GM19099 (cell line): ENCODE results near the gene PTPN3.

Experiments
- POLR2A ChIP-seq: IDR thresholded peaks from 3 replicates; pipeline ENCODE4 v1.6.1; 2011; ENCODE audit warnings: low read depth; ENCODE audit not compliant: insufficient read length; ENCODE audit errors: extremely low read depth

The PTPN3 gene

DNA sequence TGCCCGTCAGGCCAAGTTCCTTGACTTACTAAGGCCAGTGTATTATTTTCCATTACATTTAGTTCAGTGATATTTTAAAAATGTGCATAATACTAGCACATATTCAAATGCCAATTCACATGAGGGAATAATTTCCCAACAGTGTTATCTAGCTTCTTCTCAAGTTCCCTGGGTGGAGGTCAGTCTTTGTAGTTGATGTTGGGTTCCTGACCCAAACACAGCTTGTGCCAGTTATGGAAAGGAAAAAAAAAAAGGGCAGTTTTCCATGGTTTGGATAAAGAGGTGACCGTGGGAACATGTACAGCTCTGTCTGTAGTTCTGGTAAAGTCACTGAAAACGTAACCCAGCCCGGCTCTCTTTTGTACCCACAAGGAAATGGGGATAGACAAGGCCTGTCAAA, 11.5 kb upstream of the PTPN3 start:
- TF ChIP-seq POLR2A: no peak

DNA sequence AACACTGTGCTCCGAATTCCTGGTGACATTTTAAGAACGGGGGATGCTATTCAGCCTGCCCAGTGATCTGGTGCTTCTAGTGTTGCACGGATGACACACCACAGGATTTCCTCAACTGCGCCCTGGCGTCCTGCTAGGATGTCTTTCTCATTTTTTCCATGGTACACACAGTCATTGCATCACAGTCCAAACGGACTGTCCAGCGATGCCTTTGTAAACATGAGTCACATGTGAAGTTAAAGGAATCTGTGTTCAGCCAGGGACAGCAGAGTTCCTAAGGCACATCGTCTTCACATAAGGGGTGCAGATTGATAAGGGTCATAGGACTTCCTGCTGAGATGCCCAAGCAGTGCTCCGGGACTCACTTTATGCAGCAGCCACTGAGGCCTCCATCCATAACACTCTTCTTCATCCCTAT, 9.3 kb upstream of the PTPN3 start:
- TF ChIP-seq POLR2A: no peak

DNA sequence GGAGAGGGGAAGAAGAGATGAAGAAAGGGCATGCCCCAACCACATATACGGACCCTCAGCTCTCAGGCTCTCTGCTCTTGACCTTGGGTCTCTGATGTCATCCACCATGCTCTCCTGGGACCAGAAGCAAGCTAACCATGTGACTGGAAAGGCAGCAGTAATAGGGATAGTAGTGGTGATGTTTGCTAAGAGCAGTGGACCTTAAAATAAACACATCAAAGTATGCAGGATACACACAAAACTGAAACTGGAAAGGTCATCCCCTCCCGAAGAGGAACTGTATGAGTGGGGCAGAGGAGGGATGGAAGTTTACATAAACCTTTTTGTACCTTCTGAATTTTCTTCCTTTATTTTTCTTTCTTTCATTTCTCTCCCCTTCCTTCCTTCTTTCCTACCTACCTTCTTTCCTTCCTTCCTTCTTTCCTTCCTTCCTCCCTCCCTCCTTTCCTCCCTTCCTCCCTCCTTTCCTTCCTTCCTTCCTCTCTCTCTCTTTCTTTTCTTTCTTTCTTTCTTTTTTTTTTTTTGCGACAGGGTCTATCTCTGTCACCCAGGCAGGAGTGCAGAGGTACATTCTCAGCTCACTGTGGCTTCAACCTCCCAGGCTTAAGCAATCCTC, 8.1 kb upstream of the PTPN3 start:
- no peak for TF ChIP-seq POLR2A

DNA sequence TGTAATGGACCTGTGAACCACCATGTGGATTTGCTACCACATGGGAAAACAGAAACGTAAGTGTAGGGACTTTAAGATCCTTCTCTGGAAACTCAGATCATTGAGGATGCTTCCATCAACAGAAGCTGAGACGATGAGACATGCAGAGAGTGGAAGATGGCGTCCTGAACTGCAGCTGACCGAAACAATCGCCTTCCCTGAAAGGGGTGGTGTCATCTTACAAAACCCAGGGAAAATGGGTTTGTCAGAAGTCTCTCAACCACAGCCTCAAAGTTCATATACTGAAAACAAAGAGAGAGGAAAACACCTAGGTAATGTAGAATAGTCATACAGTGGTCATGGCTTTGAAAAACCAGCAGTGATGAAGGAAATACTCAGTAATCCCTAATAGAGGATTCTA, 6.6 kb upstream of the PTPN3 start:
- no peak for TF ChIP-seq POLR2A

DNA sequence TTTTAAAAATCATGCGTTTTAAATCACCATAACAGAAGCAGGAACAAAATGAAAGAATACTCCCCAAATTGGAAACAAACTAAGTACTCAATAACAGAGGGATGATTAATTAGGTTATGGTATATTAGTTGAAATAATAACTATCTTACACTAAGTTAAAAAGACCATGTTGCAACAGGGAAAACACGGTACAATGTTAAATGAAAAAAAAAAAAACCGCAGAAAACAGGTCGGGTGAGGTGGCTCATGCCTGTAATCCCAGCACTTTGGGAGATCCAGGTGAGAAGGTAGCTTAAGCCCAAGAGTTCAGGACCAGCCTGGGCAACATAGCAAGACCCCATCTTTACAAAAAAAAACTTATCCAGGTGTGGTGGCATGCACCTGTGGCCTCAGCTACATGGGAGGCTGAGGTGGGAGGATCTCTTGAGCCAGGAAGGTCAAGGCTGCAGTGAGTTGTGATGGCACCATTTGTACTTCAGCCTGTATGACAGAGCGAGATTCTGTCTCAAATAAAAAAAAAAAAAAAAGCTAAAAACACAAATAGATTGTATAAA, 2.4 kb upstream of the PTPN3 start:
- no peak for TF ChIP-seq POLR2A

DNA sequence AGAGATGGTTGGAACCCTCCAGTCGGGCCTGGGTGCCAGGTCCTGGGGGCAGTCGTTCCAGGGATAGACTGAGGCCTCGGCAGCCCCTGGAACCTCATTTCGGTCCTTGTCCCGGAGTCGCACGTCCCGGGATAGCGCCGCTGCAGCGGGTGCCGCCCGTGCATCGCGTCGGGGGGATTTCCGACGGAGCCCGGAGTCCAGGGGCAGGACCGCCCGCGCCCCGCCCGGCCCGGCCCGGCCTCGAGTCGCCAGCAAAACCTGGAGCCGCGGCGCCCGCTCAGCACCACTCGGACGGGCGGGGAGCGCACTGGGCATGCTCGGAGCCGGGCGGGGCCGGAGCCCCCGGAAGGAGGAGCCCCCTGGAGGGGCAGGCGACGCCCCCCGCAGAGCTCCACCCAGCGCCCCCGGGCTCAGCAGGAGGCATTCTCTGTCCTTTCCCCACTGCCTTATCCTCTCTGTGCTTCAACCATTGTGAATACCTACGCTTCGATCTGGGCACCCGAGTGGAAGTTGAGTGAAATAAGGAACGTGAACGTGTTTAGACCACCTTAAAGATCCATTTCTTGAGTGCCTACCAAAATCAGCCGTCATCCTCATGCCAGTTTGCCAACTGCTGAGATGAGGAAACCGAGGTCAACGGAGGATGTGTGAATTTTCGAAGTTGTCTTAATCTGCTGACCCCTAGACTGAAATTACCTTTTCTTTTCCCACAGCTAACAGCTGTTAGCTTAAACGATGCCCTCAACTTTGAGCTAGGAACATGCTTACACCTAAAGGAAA, 1.7 kb upstream of the PTPN3 start:
- no peak for TF ChIP-seq POLR2A

DNA sequence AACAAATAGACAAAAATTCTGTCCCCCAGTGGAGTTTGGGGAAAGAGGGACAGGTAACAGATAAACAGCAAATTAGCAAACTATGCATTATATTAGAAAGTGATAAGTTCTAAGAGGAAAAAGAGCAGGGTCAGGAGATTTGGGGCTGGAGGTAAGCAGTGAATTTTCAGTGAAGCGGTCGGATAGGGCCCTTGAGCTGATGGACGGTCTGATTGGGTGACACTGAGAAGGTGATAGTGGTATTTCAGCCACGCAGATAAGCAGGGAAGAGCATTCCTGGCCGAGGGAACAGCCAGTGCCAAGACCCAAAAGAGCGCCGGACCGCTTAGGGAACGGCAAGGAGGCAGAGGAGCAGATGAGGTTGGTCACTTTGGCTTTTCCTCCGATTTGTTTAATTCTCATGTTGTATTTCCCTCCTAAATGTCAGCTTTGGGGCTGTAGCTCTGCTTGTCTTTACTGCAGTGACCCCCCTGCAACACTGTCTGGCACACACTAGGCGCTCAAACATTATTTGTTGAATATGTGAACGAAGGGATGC, 1.1 kb upstream of the PTPN3 start:
- TF ChIP-seq POLR2A: no peak

DNA sequence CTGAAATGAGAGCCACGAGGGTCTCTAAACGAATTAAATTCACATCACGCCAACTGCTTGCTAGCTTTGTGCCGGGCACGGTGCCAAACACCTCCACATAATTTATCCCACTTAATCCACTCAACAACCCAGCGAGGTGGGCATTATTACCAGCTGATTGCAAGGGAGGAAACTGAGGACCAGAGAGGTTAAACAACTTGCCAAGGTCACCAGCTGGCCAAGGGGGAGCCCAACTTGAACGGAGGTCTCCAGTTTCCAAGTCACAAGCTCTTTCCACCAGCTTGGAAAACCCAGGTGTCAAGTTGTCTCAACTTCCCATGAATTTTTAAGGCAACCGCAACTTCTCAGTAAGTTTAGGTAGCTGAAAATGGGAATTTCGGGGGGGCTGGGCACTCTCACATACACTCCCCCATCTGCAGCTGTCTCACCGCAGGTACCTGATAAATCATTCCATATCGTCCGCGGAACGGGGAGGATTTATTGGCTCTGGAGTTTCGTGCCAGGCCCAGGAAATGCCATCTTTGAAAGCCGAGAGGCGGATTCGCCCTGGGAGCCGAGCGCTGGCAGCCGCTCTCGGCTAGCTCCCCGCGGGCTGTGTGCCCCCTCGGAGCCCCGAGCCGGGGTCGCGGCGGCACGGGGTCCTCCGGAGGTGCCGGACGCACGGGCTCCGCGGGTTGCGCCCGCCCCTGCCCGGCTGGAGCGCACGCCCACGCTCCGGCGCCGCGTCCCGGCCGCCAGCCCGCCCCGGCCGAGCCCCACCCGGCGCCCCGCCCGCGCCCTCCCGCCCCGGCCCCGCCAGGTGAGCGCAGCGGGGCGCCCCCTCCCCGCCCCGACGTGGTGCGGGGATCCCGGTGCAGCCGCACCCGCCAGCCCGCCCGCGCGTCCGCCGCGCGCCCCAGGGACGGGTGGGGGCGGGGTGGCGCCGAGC, 617 bp downstream of the PTPN3 start:
- no peak for TF ChIP-seq POLR2A

DNA sequence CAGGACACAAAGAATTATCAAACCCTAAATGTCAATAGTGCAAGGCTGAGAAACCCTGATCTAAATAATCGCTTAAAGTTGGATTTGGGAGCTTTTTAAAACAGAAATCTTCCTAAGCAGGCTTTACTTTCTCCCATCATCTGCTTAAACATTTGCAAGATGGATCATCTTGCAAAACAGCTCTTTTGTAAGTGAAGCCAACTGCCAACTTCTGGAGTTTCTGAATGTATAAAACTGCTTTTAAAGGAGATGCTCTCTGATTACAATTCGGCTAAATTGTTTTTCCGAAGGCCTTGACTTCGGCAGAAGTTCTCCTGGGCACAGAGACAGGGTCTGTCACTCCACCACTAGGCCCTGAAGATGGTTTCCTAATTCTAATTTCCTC, 1.3 kb downstream of the PTPN3 start:
- TF ChIP-seq POLR2A: no peak

DNA sequence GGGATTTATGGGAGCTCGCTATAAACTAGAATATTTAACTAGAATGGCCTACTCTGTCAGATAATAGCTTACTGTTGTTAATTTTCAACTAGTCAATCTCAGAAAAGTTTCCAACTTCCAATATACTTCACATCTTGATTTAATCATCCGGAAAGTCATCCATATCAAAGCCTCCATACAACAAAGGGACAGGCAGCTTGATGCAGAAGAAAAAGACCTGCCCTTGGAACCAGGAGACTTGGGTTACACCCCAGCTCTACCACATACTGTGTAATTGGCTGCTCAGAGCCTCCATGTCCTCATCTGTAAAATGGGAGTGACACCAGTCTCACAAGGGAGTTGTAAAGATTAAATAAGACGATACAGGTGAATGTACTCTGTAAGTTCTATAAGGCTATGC, 1.9 kb downstream of the PTPN3 start:
- no peak for TF ChIP-seq POLR2A

DNA sequence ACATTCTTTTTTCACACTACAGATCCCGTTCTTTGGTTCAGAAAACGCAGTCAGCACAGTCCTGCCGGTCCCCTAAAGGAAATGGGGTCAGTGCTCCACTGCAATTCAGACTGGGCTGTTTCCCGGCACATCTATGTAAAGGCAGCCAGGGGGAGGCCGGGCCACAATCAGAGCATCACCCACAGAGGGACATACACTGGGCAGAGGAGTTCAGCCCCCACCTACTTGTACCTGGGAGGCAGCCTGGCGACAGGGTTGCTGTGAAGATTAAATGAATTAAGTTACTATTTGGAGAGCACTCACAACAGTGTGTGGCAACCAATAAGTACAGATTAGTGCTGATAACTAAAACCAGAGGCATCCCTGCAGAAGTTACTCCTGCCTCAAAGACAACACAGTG, 4.5 kb downstream of the PTPN3 start:
- TF ChIP-seq POLR2A: no peak

DNA sequence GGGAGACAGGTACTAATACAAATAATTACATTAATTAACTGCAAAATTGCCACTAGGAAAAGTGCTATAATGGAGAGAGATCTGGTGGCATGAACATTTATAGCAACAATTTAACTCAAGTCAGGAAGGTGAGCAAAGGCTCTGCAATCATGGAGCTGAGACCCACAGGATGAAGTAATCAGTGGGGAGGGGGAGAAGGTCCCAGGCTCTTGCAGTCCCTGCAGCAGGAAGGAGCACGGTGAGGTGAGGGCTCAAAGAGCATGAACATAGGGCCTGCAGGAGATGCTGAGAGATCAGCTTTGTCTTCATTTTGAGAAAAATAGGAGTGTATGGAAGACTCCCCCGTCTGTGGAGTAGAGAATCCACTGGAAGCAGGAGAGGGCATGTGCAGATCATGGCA, 6.5 kb downstream of the PTPN3 start:
- TF ChIP-seq POLR2A: no peak

DNA sequence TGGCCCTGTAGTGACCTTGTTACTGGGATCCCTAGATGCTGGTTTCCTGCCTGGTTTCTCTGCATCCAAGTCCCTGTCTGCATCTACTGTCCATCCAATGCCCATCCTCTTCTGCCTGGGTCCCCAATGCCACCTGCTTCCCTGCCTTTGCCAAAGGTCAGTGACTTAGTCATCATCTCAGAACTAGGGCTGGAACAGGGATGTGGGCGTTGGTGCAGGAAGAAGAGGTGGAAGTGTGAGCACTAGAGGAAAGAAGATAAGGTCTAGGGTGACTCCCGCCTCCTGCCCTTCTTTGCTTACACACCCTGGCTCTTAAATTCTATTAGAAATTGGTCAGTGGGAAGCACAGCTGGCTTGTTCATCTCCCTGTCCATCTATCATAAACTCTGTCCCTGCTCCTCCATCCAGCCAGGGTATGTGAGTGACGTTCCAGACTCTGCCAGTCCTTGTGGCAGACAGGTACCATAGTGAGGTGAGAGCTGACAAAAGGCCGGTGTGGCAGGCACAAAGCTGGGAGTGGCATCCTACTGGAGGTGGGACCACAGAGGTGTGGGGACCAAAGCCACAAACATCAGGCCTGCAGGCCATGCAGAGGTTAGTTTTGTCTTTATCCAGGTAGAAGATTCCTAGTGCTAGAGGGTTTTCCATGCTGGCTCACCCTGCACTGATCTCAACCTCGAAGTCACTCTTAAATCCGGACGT, 9.2 kb downstream of the PTPN3 start:
- TF ChIP-seq POLR2A: no peak

DNA sequence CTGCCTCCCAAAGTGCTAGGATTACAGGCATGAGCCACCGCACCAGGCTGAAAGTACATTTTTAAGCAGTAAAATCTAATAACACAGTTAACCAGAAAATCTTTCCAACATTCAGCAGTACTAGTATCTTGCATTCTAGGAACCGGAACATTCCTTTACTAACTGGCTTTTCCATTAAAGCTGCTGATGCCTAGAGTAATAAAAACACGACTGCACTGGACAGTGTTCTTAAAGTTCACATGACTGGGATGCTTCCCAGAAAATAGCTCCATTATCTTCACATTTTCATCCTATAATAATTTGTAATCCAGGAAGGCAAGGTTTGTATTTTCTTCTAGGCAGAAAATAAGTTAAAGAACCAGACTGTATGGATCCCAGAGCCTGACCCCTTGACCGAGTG, 9.8 kb downstream of the PTPN3 start:
- TF ChIP-seq POLR2A: no peak
